OCI-LY1 (cell line): Measurements from ENCODE around the gene THBS3.

Experiments used
- H2AFZ ChIP-seq: fragments of 200-600 bp; sonication (generic), shearing (Covaris generic); 2 replicates; pipeline ENCODE4 v1.6.0; 2014; ENCODE audit warnings: antibody characterized with exemption, mild to moderate bottlenecking, low read length
- H3F3A ChIP-seq: fragments of 200-600 bp; sonication (generic), shearing (Covaris generic); 2 replicates; pipeline ENCODE4 v1.6.0; 2014; ENCODE audit warnings: mild to moderate bottlenecking, antibody characterized with exemption, low read length, moderate library complexity; ENCODE audit not compliant: insufficient read depth
- H3K27ac ChIP-seq: fragments of 200-600 bp; sonication (generic); 2 replicates; pipeline ENCODE4 v1.5.1; 2014; ENCODE audit warnings: low read length, mixed run types, mild to moderate bottlenecking, low read depth; ENCODE audit not compliant: poor library complexity, severe bottlenecking
- H3K27me3 ChIP-seq: fragments of 200-600 bp; sonication (generic); 2 replicates; pipeline ENCODE4 v1.6.0; 2014; ENCODE audit warnings: antibody characterized with exemption, mild to moderate bottlenecking, low read length, moderate library complexity; ENCODE audit not compliant: insufficient read depth
- H3K36me3 ChIP-seq: fragments of 200-600 bp; sonication (generic); 2 replicates; pipeline ENCODE4 v1.6.1; 2014; ENCODE audit warnings: mild to moderate bottlenecking, antibody characterized with exemption, low read length, moderate library complexity, mixed read lengths; ENCODE audit not compliant: insufficient read depth
- H3K4me1 ChIP-seq: fragments of 200-600 bp; sonication (generic); 2 replicates; pipeline ENCODE4 v1.5.1; 2014; ENCODE audit warnings: mild to moderate bottlenecking, low read length, moderate library complexity; ENCODE audit not compliant: insufficient read depth, severe bottlenecking
- H3K4me2 ChIP-seq: fragments of 200-600 bp; sonication (generic), shearing (Covaris generic); 2 replicates; pipeline ENCODE4 v1.6.1; 2014; ENCODE audit warnings: low read length
- H3K4me3 ChIP-seq: fragments of 200-600 bp; sonication (generic); 2 replicates; pipeline ENCODE4 v1.5.1; 2014; ENCODE audit warnings: low read length, low read depth, mild to moderate bottlenecking, mixed read lengths; ENCODE audit not compliant: poor library complexity, severe bottlenecking
- H3K79me2 ChIP-seq: fragments of 200-600 bp; shearing (Covaris generic); 2 replicates; pipeline ENCODE4 v1.6.1; 2016; ENCODE audit warnings: mixed run types, low read length, mixed read lengths; ENCODE audit not compliant: insufficient read depth
- H3K9ac ChIP-seq: fragments of 200-600 bp; sonication (generic), shearing (Covaris generic); 2 replicates; pipeline ENCODE4 v1.6.1; 2014; ENCODE audit warnings: mild to moderate bottlenecking, low read length, mixed read lengths
- H3K9me2 ChIP-seq: fragments of 200-600 bp; sonication (generic), shearing (Covaris generic); 2 replicates; pipeline ENCODE4 v1.6.1; 2014; ENCODE audit warnings: low read depth, mild to moderate bottlenecking, low read length, mixed read lengths
- H3K9me3 ChIP-seq: fragments of 200-600 bp; shearing (Covaris generic); 2 replicates; pipeline ENCODE4 v1.6.1; 2014; ENCODE audit warnings: low read length, mixed read lengths
- H4K20me1 ChIP-seq: fragments of 200-600 bp; sonication (generic), shearing (Covaris generic); 2 replicates; pipeline ENCODE4 v1.6.0; 2016; ENCODE audit warnings: mild to moderate bottlenecking, low read length; ENCODE audit not compliant: insufficient read depth
- CTCF ChIP-seq: fragments of 200-600 bp; sonication (generic), shearing (Covaris generic); IDR thresholded peaks from 2 replicates; pipeline ENCODE4 v1.5.1; 2017; ENCODE audit warnings: mild to moderate bottlenecking, antibody characterized with exemption, low read length, moderate library complexity, mixed read lengths
- EZH2 ChIP-seq: fragments of 200-600 bp; sonication (generic), shearing (Covaris generic); IDR thresholded peaks from 2 replicates; pipeline ENCODE4 v1.8.0; 2017; ENCODE audit warnings: borderline replicate concordance, mixed run types, mild to moderate bottlenecking, antibody characterized with exemption, low read length, moderate library complexity, mixed read lengths

Gene THBS3

GRCh38 chr1:155244368-155245162 is 36.9 kb upstream of the THBS3 start:
- Histone ChIP-seq H3K4me2 (peak overlapping the region; percentile 79), H3K36me3 (0 out of 2 replicates have a peak, but pooled peaks cover 1% of the 10 kb centered on the region), H3K9me2 (no peaks in the 10 kb centered on the region), H3K4me1 (peaks cover 55% of the 10 kb centered on the region), H3K9me3 (no peaks in the 10 kb centered on the region), H3K9ac (peak overlapping the region; percentile 76), H3F3A (peaks cover 6% of the 10 kb centered on the region; the same call in 1 of the 2 replicates), H4K20me1 (no peaks in the 10 kb centered on the region), H3K27me3 (no peaks in the 10 kb centered on the region), H3K4me3 (peak overlapping the region; percentile 75), H3K27ac (peak overlapping the region; percentile 80), H3K79me2 (no peaks in the 10 kb centered on the region), H2AFZ (no peak overlapping the region)
- TF ChIP-seq CTCF (no peak), EZH2 (no peak)

GRCh38 chr1:155242805-155243358 is 35.2 kb upstream of the THBS3 start:
- Histone ChIP-seq H3K4me1 (peaks cover 45% of the 10 kb centered on the region), H3K4me2 (peak overlapping the region; percentile 79), H3K79me2 (no peaks in the 10 kb centered on the region), H3K27me3 (no peaks in the 10 kb centered on the region), H3K9me2 (no peaks in the 10 kb centered on the region), H3K9me3 (no peaks in the 10 kb centered on the region), H3K36me3 (0 out of 2 replicates have a peak, but pooled peaks cover 5% of the 10 kb centered on the region), H3K4me3 (peak overlapping the region; percentile 75), H3K27ac (peak overlapping the region; percentile 80), H4K20me1 (no peaks in the 10 kb centered on the region), H2AFZ (no peak overlapping the region), H3K9ac (peak overlapping the region; percentile 76), H3F3A (peaks cover 6% of the 10 kb centered on the region; the same call in 1 of the 2 replicates)
- TF ChIP-seq EZH2: no peak

- TF ChIP-seq CTCF: no peak
- TF ChIP-seq EZH2: no peak
- Histone ChIP-seq H3K27ac (peak overlapping the region; percentile 70), H3K4me3 (peak overlapping the region; percentile 60), H4K20me1 (no peaks in the 10 kb centered on the region), H3K27me3 (no peaks in the 10 kb centered on the region), H3K4me2 (peak overlapping the region; percentile 76), H2AFZ (no peak overlapping the region), H3K79me2 (no peaks in the 10 kb centered on the region), H3F3A (peaks cover 3% of the 10 kb centered on the region; the same call in 1 of the 2 replicates), H3K9ac (peak overlapping the region; percentile 36; the same call in 1 of the 2 replicates), H3K9me2 (no peaks in the 10 kb centered on the region), H3K4me1 (peaks cover 44% of the 10 kb centered on the region), H3K9me3 (no peaks in the 10 kb centered on the region), H3K36me3 (peaks cover 8% of the 10 kb centered on the region)
Measured at GRCh38 chr1:155241841-155242264, 34.2 kb upstream of the THBS3 start.
